ENCODE results near the gene SYTL4. TPM values are rescaled to one million over a fixed set of nuclear protein-coding genes. Genes with fewer than 3 reads are reported as not detected.
"Not testable (repeated sequence)": the region's sequence is repeated elsewhere in the genome, so short reads cannot be mapped to it uniquely, and the experiment has no call there.

SYTL4 gene
- total and polyA plus RNA-seq, 2 of the 8 experiments (the other 6 are each of a cell fraction or from before 2014, with no cell fraction given): 0.11 TPM

- TF ChIP-seq TBP (IDR thresholded peaks at IDR 0.05; ENCODE audit: low read depth, low read length) (no peak), RAD21 (IDR thresholded peaks at IDR 0.05 in 1 of 2, conservative IDR thresholded peaks at IDR 0.05 in 1 of 2; ENCODE audit: low read depth in 2 of 2, low read length in 2 of 2) (no peak), CBX5 (IDR thresholded peaks at IDR 0.05; ENCODE audit: low read depth, low read length) (no peak), RXRA (IDR thresholded peaks at IDR 0.05; ENCODE audit: insufficient read depth, low read depth, low read length) (no peak), KDM4A (IDR thresholded peaks at IDR 0.05; ENCODE audit: low read depth, low read length, severe bottlenecking) (no peak)
Measured at GRCh38 chrX:100743009-100743607, 11.2 kb upstream of the SYTL4 start (continued).

DNA sequence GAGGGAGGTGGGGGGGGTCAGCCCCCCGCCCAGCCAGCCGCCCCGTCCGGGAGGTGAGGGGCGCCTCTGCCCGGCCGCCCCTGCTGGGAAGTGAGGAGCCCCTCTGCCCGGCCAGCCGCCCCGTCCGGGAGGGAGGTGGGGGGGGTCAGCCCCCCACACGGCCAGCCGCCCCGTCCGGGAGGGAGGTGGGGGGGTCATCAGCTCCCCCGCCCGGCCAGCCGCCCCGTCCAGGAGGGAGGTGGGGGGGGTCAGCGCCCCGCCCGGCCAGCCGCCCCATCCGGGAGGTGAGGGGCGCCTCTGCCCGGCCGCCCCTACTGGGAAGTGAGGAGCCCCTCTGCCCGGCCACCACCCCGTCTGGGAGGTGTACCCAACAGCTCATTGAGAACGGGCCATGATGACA, 7.9 kb downstream of the SYTL4 start:
- not testable (repeated sequence) for H3K79me1 ChIP-seq (ENCODE audit: low read depth, low read length)
- no CpG with 5 or more reads among the region's 30 CpGs for WGBS, 2 experiments (ENCODE audit: extremely low coverage in 1 of 2, insufficient coverage in 1 of 2, insufficient read length in 1 of 2, insufficient replicate concordance in 2 of 2, low coverage in 1 of 2, low lambda C conversion rate in 2 of 2, missing lambda C conversion rate in 1 of 2)

More for the DNA sequence above, 7.9 kb downstream of the SYTL4 start:
- H3K9ac ChIP-seq (replicated peaks in 1 of 4; ENCODE audit: extremely low read depth in 1 of 4, low read depth in 3 of 4, low read length in 3 of 4); H2BK20ac ChIP-seq (ENCODE audit: low read length); H2BK120ac ChIP-seq (replicated peaks; ENCODE audit: low read depth, low read length); H3K23ac ChIP-seq (ENCODE audit: insufficient read length); H3K14ac ChIP-seq (ENCODE audit: insufficient read length); H3K36me3 ChIP-seq (ENCODE audit: control insufficient read depth in 2 of 4, insufficient read depth in 4 of 4, low read length in 3 of 4); H3K4me3 ChIP-seq (ENCODE audit: extremely low read depth in 1 of 4, insufficient read depth in 2 of 4, low read depth in 3 of 4, low read length in 4 of 4); H3K4me2 ChIP-seq (ENCODE audit: insufficient read depth in 1 of 2, low read depth in 2 of 2, low read length in 2 of 2); H3K27ac ChIP-seq (ENCODE audit: low read depth, low read length); H3K79me2 ChIP-seq (ENCODE audit: control insufficient read depth in 1 of 2, insufficient read depth in 2 of 2, low read length in 2 of 2); H4K8ac ChIP-seq (ENCODE audit: extremely low read depth, insufficient read depth, low read length); H3K27me3 ChIP-seq (replicated peaks in 1 of 4; ENCODE audit: control insufficient read depth in 3 of 4, extremely low read depth in 1 of 4, insufficient read depth in 3 of 4, low read length in 3 of 4); H4K5ac ChIP-seq (ENCODE audit: insufficient read length, low read depth, low read length); H3K4ac ChIP-seq (replicated peaks; ENCODE audit: insufficient read length, low read depth, low read length); H2BK12ac ChIP-seq (ENCODE audit: low read depth, low read length); H2AK5ac ChIP-seq (ENCODE audit: low read depth, low read length); H4K20me1 ChIP-seq (replicated peaks in 1 of 2; ENCODE audit: control insufficient read depth in 1 of 2, insufficient read depth in 2 of 2, low read length in 2 of 2); FAIRE-seq; POLR2A ChIA-PET (ENCODE audit: partially characterized antibody); H3K4me1 ChIP-seq (replicated peaks in 1 of 4; ENCODE audit: control insufficient read depth in 3 of 4, insufficient read depth in 4 of 4, low read length in 3 of 4); H2BK5ac ChIP-seq (ENCODE audit: low read depth, low read length); CTCF ChIA-PET (ENCODE audit: partially characterized antibody); H3K9me3 ChIP-seq (ENCODE audit: insufficient read depth in 2 of 2, low read depth in 1 of 2, low read length in 1 of 2); H2AFZ ChIP-seq (ENCODE audit: low read length); H3K23me2 ChIP-seq (ENCODE audit: low read depth, low read length); H3K56ac ChIP-seq (replicated peaks; ENCODE audit: insufficient read length, low read depth, low read length); DNase-seq (ENCODE audit: low read depth in 1 of 2, low spot score in 2 of 2); H3K18ac ChIP-seq (ENCODE audit: extremely low read depth, low read length); H2BK15ac ChIP-seq (ENCODE audit: low read length); H4K91ac ChIP-seq (replicated peaks; ENCODE audit: insufficient read length, low read length): not testable (repeated sequence)
